DMS 273 treated with DMSO at 0.1 percent for 48 hours (cell line): Measurements from ENCODE around the gene PFN1.

Experiments used
- DNase-seq: peaks from one replicate; lab custom pipeline; 2025; lab: John Stamatoyannopoulos, UW

PFN1 gene

DNA sequence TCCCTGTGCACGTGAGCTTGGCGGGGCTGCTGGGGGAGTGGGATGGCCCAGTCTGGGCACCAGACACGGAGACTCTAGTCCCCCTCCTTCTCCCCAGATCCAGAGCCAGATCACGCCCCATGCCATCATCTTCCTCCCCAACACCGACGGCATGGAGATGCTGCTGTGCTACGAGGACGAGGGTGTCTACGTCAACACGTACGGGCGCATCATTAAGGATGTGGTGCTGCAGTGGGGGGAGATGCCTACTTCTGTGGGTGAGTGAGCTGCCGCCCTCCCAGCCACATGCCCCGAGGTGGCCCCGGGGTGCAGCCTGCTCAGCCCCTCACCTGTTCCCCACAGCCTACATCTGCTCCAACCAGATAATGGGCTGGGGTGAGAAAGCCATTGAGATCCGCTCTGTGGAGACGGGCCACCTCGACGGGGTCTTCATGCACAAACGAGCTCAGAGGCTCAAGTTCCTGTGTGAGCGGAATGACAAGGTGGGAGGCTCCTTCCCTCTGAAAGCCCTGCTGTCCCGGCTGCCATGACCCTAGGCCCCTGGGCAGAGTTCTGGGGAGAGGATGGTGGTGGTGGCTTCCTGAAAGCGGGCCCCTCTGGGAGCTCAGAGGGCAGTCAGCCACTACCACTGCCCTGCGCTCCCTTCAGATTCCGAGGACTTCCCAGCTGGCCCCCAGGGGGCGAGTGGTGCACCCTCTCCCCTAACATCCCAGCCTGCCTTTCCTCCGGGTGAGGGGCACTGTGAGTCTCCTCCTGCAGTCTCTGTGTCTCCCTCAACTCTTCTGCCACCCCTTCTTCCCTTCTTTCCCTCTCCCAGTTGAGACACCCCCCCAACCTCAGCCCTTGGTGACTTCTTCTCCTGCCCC is 51.8 kb downstream of the PFN1 start:
- no peak for DNase-seq

DNA sequence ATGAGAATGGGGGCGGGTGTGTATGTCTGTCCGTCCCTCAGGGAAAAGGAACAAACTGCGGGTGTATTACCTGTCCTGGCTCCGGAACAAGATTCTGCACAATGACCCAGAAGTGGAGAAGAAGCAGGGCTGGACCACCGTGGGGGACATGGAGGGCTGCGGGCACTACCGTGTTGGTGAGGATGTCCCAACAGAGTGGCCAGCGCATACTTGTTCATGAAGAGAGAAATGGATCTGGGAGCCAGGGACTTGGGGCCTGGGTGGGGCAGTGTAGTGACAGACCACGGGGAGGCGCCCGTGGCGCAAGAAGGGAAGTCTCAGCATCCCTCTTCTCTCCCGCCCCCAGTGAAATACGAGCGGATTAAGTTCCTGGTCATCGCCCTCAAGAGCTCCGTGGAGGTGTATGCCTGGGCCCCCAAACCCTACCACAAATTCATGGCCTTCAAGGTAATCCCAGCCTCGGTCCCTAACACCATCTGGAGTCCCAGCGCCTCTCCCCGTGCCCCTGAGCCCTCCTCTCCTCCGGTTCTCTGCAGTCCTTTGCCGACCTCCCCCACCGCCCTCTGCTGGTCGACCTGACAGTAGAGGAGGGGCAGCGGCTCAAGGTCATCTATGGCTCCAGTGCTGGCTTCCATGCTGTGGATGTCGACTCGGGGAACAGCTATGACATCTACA is 52.5 kb downstream of the PFN1 start:
- DNase-seq = no peak
